Ovary (tissue), 9 donors: ENCODE data around the gene MFSD6L. TPM values are rescaled to one million over a fixed set of nuclear protein-coding genes. Genes with fewer than 3 reads are reported as not detected.

Experiments used
- DNase-seq, 5 donors: peaks; one replicate each; pipeline ENCODE4 v3.0.0-alpha.2; 2019 to 2020
- H3K27ac ChIP-seq, 2 donors: fragments of 200-600 bp; one replicate each; pipeline versions ENCODE4 v1.5.1 to v1.8.0; 2019 to 2022
- H3K27me3 ChIP-seq: fragments of 200-600 bp; one replicate; pipeline ENCODE4 v1.8.0; 2022
- H3K36me3 ChIP-seq: fragments of 200-600 bp; sonication (generic); one replicate; pipeline ENCODE4 v1.5.1; 2019
- H3K4me1 ChIP-seq: one replicate; pipeline ENCODE4 v1.8.1; 2013; ENCODE audit warnings: mild to moderate bottlenecking, moderate library complexity; ENCODE audit not compliant: insufficient read depth
- H3K4me3 ChIP-seq: fragments of 200-600 bp; sonication (generic); one replicate; pipeline ENCODE4 v1.5.1; 2017
- H3K9me3 ChIP-seq, 2 donors: fragments of 200-600 bp in 1 of 2; sonication (generic) in 1 of 2; one replicate each; pipeline versions ENCODE4 v1.5.1 to v1.8.1; 2013 to 2019; ENCODE audit warnings: mild to moderate bottlenecking in 1 of 2, moderate library complexity in 1 of 2
- CTCF ChIP-seq, 3 donors: fragments of 450-650 bp in 2 of 3; fragments of 200-600 bp in 1 of 3; IDR thresholded peaks; one replicate each; pipeline versions ENCODE4 v1.5.1 to v1.8.0; 2016 to 2022; ENCODE audit warnings: antibody characterized with exemption in 3 of 3, mild to moderate bottlenecking in 1 of 3
- EP300 ChIP-seq: sonication (generic); formaldehyde crosslinking; IDR thresholded peaks from one replicate; pipeline ENCODE4 v1.6.1; 2017; ENCODE audit warnings: antibody characterized with exemption
- POLR2A ChIP-seq: fragments of 450-650 bp; IDR thresholded peaks from one replicate; pipeline ENCODE4 v1.6.1; 2017; ENCODE audit warnings: antibody characterized with exemption, mild to moderate bottlenecking, moderate library complexity
- WGBS, 3 donors: extraction: QIAGEN DNeasy Blood & Tissue Kit in 1 of 3; methylation state at CpG; one replicate each; pipeline versions ENCODE4 v1.1.5 to v1.1.7; 2013 to 2017; 5-methylcytosine and 5-hydroxymethylcytosine counted together
- intact Hi-C, 4 donors: fragments of 100-400 bp; cut with DNase I; formaldehyde crosslinking; loops; one replicate each; pipeline versions ENCODE4 v1.11.0 to v1.15.1; 2022 to 2023
- polyA plus RNA-seq, 2 donors: library from polyadenylated mRNA; stranded (reverse); fragments of 200-250 nt in 1 of 2; fragments of 350-450 nt in 1 of 2; fragmentation: Illumina TruSeq in 1 of 2; extraction: RNeasy Lipid Tissue Mini Kit (QIAGEN cat#74804) in 1 of 2; gene quantifications; one replicate each; pipeline ENCODE4 v1.2.3, GENCODE V29; 2013 to 2014
- total RNA-seq, 7 donors: library from RNA; depleted of rRNA in 2 of 7; stranded (reverse); fragments of >200 nt in 2 of 7; fragmentation: NEBNext Ultra II Directional in 3 of 7; extraction: Animal tissue kit (Norgen Biotek cat#: 25700) in 3 of 7; gene quantifications; one replicate each; pipeline versions ENCODE4 v1.1.0 to v1.2.4, GENCODE V29; 2016 to 2023
- donor health status: DM: no; HTN: no; CAD: no; lungs with moderate emphysema.
- donor health status: DM: no; HTN: no; CAD: no.
- donor health status: Bipolar disorder and iron deficiency.
- donor health status: DM: yes; HTN: yes; CAD: no.
- donor health status: DM: no; HTN: no; CAD: no.
- donor health status: DM: yes; HTN: yes; CAD: no.

The MFSD6L gene
- total and polyA plus RNA-seq, 9 donors = 0.13 to 2.2 (median 0.48) TPM; not detected in 4

GRCh38 chr17:8835106-8835505, 35.9 kb upstream of the MFSD6L start:
- H3K27me3 ChIP-seq = no peaks in the 10 kb centered on the region
- TF ChIP-seq CTCF (IDR thresholded peaks at IDR 0.05) = no peak
- TF ChIP-seq POLR2A = no peak
- TF ChIP-seq EP300 = no peak
- WGBS, 3 donors = 90 to 94% (median 92%) methylated on average over 14 of the region's 14 CpGs
- H3K27ac ChIP-seq = no peak overlapping the region
- H3K4me3 ChIP-seq = no peak overlapping the region
- no peak for DNase-seq
- H3K9me3 ChIP-seq = no peaks in the 10 kb centered on the region
- intact Hi-C loops = no loop called here
- H3K4me1 ChIP-seq = no peaks in the 10 kb centered on the region
- no peaks in the 10 kb centered on the region for H3K36me3 ChIP-seq

DNA sequence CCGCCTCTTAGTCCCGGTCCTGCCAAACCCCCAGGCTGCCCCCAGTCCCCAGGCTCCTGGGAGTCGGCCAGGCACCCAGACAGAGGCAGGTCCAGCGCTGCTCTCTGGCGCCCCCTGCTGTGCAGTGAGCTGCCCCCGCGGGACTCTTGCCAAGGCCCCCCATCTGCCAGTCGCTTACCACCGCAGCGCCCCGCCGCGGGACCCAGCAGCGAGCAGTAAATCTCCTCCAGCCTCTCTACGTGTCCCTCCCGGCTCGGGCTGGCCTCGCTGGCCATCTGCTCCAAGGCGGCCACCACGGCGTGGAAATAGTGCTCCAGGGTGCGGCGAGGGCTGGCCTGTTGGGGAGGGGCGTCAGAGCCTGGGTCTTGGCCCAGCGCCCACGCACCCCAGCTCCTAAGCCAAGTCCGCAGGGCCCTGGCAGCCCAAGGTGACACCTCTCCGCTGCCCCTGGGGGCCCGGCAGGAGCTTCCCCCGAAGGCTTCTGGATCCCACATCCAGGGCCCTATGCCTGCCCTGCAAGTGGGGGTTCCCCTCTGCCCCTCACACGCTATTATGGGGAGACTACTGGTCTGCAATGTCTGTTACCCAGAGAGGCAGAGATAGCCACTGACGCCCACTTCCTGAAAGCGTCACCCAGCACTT, 33.7 kb upstream of the MFSD6L start:
- intact Hi-C loops = no loop called here
- H3K27ac ChIP-seq = no peak overlapping the region
- no peaks in the 10 kb centered on the region for H3K4me1 ChIP-seq
- TF ChIP-seq EP300 (no peak), POLR2A (no peak), CTCF (IDR thresholded peaks at IDR 0.05) (no peak)
- no peak overlapping the region for H3K4me3 ChIP-seq
- no peak for DNase-seq
- WGBS, 3 donors = 18 to 29% (median 26%) methylated on average over 23 to 33 of the region's 33 CpGs
- no peaks in the 10 kb centered on the region for H3K9me3 ChIP-seq
- no peaks in the 10 kb centered on the region for H3K36me3 ChIP-seq
- no peaks in the 10 kb centered on the region for H3K27me3 ChIP-seq

DNA sequence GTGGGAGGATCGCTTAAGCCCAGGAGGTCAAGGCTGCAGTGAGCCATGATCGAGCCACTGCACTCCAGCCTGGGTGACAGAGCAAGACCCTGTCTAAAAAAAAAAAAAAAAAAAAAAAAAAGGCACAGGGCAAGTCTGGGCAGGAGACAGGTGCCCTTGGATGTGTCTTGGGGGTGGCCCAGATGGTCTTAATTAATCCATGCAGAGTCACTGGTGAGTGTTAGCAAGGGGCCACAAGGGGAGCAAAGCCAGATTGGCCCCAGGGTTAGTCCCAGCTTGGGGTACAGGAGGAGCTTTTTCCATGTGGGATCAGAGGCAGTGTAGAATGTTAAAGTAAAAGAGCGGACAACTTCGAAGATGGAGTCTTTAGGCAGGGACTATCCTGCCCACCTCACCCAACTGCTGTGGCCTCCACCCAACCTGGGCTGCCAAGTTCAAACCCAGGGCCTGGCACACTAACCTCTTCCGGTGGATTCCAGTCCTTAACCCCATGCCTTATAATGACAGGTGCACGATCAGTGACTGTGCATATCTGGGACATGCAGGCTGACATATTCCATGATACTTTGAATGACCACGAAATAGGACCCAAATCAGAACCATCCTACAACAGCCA, 32.2 kb upstream of the MFSD6L start:
- Histone ChIP-seq H3K27ac (no peak overlapping the region), H3K4me1 (no peaks in the 10 kb centered on the region), H3K9me3 (no peaks in the 10 kb centered on the region), H3K27me3 (no peaks in the 10 kb centered on the region), H3K36me3 (no peaks in the 10 kb centered on the region), H3K4me3 (no peak overlapping the region)
- DNase-seq = no peak
- 78 to 80% (median 79%) methylated on average over 7 of the region's 7 CpGs for WGBS, 3 donors
- no peak for TF ChIP-seq CTCF (IDR thresholded peaks at IDR 0.05)
- TF ChIP-seq EP300 = no peak
- TF ChIP-seq POLR2A = no peak
- intact Hi-C loops = no loop called here

- Histone ChIP-seq H3K4me3 (no peak overlapping the region), H3K27me3 (no peaks in the 10 kb centered on the region), H3K4me1 (no peaks in the 10 kb centered on the region), H3K9me3 (no peaks in the 10 kb centered on the region), H3K36me3 (no peaks in the 10 kb centered on the region), H3K27ac (no peak overlapping the region)
- no peak for DNase-seq
- TF ChIP-seq EP300 = no peak
- no peak for TF ChIP-seq POLR2A
- no peak for TF ChIP-seq CTCF (IDR thresholded peaks at IDR 0.05)
- WGBS, 3 donors = 68 to 81% (median 73%) methylated on average over 10 of the region's 10 CpGs
- intact Hi-C loops = no loop called here
These were observed 31.0 kb upstream of the MFSD6L start for GRCh38 chr17:8830141-8830540.
